HL-60 (cell line): Measurements from ENCODE around the gene CYP1A1.
A peak's percentile ranks its signal among the peaks of the same experiment; 100 is the strongest.

Experiments
- DNase-seq, 2 experiments: peaks; one replicate each; pipeline ENCODE4 v3.0.0-alpha.2; 2010 to 2020; ENCODE audit warnings: low read depth in 1 of 2, low spot score in 1 of 2
- H3K27ac ChIP-seq: fragments of 250-450 bp; sonication (Bioruptor Pico); replicated peaks from 2 replicates; pipeline ENCODE4 v1.5.1; 2020; ENCODE audit warnings: mild to moderate bottlenecking, moderate library complexity
- H3K27me3 ChIP-seq: fragments of 250-450 bp; sonication (Bioruptor Pico); 2 replicates; pipeline ENCODE4 v1.5.1; 2021; ENCODE audit warnings: mild to moderate bottlenecking, moderate library complexity; ENCODE audit not compliant: insufficient read depth, poor library complexity, severe bottlenecking
- H3K4me3 ChIP-seq: replicated peaks from 2 replicates; pipeline ENCODE4 v1.5.1; 2011; ENCODE audit warnings: mild to moderate bottlenecking, control low read depth, low read length; ENCODE audit not compliant: insufficient read depth
- CTCF ChIP-seq: IDR thresholded peaks from one replicate; pipeline ENCODE4 v1.5.1; 2011; ENCODE audit warnings: low read length, control low read depth, inconsistent platforms; ENCODE audit not compliant: insufficient read depth
- GABPA ChIP-seq: IDR thresholded peaks from 2 replicates; pipeline ENCODE4 v1.6.1; 2012; ENCODE audit warnings: low read depth
- POLR2AphosphoS5 ChIP-seq: IDR thresholded peaks from 2 replicates; pipeline ENCODE4 v1.6.1; 2012; ENCODE audit warnings: low read depth
- REST ChIP-seq: IDR thresholded peaks from 2 replicates; pipeline ENCODE4 v1.6.1; 2012; ENCODE audit warnings: low read depth; ENCODE audit not compliant: insufficient replicate concordance
- SPI1 ChIP-seq: IDR thresholded peaks from 2 replicates; pipeline ENCODE4 v1.6.1; 2012; ENCODE audit warnings: low read depth, mild to moderate bottlenecking, borderline replicate concordance

CYP1A1 gene

GRCh38 chr15:74762791-74763150 lies 37.4 kb upstream of the CYP1A1 start:
- H3K4me3 ChIP-seq = no peak overlapping the region
- DNase-seq = no peak
- TF ChIP-seq CTCF (no peak), GABPA (no peak), SPI1 (no peak), REST (no peak), POLR2AphosphoS5 (no peak)
- H3K27me3 ChIP-seq = no peaks in the 10 kb centered on the region
- no peak overlapping the region for H3K27ac ChIP-seq

GRCh38 chr15:74758736-74759135 lies 33.4 kb upstream of the CYP1A1 start:
- no peak overlapping the region for H3K4me3 ChIP-seq
- H3K27me3 ChIP-seq = no peaks in the 10 kb centered on the region
- no peak overlapping the region for H3K27ac ChIP-seq
- no peak for DNase-seq
- TF ChIP-seq CTCF = no peak
- no peak for TF ChIP-seq GABPA
- TF ChIP-seq SPI1 = no peak
- no peak for TF ChIP-seq POLR2AphosphoS5
- TF ChIP-seq REST = no peak

- peak; percentile 34; the same call in 1 of the 2 replicates for TF ChIP-seq SPI1
- no peak for TF ChIP-seq POLR2AphosphoS5
- peak in 1 of 2 experiments; percentile 56 for DNase-seq
- no peaks in the 10 kb centered on the region for H3K27me3 ChIP-seq
- no peak overlapping the region for H3K4me3 ChIP-seq
- no peak overlapping the region for H3K27ac ChIP-seq
Observed at GRCh38 chr15:74754593-74755215, 29.4 kb upstream of the CYP1A1 start.

- no peak for DNase-seq
- Histone ChIP-seq H3K4me3 (no peak overlapping the region), H3K27ac (no peak overlapping the region), H3K27me3 (no peaks in the 10 kb centered on the region)
- TF ChIP-seq POLR2AphosphoS5 = no peak
- TF ChIP-seq REST = no peak
- TF ChIP-seq SPI1 = no peak
- no peak for TF ChIP-seq GABPA
- TF ChIP-seq CTCF = no peak
Observed at GRCh38 chr15:74752531-74752930, 27.2 kb upstream of the CYP1A1 start.
